ENCODE data around the gene SLC2A6.

The SLC2A6 gene

DNA sequence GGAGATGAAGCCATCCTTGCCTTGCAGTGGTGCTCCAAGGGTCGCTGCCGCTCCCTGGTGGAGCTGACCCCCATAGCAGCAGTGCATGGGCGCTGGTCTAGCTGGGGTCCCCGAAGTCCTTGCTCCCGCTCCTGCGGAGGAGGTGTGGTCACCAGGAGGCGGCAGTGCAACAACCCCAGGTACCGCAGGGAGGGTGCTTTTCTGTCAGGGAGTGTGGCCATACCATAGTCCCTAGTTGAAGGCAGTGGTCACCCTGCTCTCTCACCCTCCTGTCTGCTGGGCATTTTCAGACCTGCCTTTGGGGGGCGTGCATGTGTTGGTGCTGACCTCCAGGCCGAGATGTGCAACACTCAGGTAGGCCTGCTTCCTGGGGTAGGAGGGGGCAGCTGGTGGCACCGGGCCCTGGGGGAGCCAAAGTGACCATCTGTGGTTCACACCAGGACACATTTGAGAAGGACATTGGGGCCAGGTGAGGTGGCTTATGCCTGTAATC lies 45.5 kb downstream of the SLC2A6 start:
- DNase-seq, result no peak

DNA sequence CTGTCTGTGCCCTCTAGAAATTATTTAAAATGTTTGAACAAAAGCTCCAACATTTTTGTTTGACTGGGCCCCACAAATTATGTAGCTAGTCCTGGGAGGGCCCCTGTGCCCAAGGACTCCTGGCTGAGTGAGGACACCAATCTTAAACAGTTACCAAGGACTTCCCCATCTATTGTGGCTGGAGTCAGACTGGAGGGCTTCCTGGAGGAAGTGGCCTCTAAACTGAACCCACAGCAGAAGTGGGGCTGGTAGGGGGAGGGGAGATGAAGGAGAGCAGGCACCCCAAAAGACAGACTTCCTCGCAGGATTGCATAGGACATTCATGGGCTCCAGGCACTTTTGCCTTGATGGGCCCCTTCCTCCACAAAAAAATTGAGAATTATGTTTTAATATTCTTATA lies 48.7 kb downstream of the SLC2A6 start:
- DNase-seq, result no peak

DNA sequence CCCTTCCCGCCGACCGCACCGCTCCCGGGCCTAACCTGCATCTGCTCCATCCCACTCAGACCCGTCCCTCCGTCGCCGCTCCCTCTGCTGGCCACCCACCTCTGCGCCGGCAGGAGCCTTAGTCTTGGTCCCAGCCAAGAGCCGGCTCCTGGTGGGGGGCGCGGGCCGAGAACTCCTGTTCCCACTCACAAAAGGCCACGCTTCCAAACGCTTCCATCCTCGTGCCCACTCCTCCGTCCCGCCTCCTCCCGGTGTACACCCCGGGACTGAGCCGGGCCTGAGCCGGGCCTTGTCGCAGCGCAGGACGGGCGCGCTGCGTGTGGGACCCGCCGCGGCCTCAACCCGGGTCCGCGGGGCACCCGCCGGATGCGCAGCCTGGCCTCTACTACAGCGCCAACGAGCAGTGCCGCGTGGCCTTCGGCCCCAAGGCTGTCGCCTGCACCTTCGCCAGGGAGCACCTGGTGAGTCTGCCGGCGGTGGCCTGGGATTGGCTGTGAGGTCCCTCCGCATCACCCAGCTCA lies 49.2 kb downstream of the SLC2A6 start:
- no peak for DNase-seq

DNA sequence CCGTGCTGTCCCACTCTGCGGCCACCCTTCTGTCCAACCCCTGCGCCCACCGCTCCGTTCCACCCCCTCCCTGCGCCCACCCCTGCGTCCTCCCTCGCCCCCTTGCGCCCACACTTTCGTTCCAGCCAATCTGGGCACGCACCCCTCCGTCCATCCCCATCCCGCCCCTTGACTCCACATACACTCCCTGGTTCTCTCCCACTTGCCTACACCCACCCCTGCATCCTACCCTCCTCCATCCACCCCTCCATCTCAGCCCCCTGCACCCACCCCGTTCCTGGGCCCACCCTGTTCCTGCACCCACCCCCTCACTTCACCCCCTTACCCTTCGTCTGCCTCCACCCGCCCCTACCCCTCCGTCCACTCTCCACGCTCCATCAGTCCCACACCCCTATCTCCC lies 49.7 kb downstream of the SLC2A6 start:
- DNase-seq, result no peak

DNA sequence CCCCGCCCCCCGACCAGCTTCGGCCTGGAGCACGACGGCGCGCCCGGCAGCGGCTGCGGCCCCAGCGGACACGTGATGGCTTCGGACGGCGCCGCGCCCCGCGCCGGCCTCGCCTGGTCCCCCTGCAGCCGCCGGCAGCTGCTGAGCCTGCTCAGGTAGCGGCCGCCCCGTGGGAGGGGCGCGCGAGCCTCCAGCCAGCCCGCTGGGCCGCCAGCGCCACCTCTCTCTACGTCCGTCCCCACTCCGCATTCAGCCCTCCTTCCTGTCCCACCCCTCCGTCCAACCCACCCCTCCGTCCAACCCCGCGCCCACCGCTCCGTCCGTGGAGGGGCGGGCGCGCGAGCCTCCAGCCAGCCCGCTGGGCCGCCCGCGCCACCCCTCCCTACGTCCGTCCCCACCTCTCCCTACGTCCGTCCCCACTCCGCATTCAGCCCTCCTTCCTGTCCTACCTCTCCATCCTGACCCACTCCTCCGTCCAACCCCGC lies 50.2 kb downstream of the SLC2A6 start:
- no peak for DNase-seq

DNA sequence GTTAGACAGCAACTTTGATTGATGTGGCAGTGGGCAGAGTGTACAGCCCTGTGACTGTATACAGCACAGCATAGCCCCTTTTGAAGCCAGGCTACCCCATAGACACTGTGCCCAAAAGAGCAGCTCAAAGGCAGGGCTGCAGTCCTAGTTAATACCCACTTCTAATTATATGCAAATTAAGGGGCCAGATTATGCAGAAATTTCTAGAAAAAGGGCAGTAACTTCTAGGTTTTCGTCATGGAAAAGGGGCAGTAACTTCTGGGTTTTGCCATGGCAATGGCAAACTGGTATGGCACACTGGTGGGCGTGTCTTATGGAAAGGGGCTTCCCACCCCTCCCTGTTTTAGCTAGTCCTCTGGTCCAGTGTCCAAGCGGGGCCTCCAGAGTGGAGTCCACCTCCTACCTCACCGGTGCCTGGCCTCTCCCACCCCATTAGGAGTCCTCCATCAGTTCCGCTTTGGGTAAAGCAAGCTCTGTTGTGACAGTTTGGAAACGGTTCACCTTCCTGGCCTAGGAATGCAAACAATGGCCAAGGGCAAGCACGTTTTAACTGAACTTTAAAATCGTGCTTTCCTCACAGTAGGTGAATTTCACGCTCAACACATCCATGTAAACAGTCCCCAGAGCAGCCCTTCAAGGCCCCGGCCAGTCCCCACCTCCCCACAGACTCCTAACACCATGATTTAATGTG lies 51.1 kb downstream of the SLC2A6 start:
- DNase-seq, result no peak

DNA sequence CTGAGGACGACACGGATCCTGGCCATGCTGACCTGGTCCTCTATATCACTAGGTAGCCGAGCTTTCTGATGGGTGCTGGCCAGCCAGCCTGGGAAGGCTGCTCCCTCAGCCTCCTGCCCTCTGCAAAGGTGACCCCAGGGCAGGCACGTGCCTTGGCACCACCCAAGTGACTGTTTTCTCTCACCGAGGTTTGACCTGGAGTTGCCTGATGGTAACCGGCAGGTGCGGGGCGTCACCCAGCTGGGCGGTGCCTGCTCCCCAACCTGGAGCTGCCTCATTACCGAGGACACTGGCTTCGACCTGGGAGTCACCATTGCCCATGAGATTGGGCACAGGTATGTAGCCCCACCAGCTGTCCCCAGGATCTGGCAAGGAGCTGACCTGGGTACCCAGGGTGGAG lies 52.9 kb downstream of the SLC2A6 start:
- no peak for DNase-seq

DNA sequence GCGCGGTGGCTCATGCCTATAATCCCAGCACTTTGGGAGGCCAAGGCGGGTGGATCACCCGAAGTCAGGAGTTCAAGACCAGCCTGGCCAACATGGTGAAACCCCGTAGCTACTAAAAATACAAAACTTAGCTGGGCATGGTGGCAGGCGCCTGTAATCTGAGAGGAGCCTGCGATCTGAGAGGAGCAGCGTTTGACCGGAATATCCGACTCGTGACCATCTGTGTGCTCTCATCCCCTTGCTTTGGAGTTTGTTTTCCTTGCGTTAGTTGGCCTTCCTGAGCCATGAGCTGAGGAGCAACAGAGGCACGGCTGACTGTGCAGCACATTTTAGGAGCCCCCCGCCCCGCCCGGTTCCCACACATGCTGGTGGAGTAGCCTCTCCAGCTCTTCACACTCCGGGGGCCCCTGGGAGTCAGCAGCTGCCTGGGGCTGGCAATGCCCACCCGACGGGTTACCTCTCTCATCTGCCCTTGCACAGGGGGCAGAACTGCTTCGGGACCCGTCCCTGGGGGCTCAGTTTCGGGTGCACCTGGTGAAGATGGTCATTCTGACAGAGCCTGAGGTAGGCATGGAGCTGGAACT lies 53.8 kb downstream of the SLC2A6 start:
- DNase-seq, result no peak

DNA sequence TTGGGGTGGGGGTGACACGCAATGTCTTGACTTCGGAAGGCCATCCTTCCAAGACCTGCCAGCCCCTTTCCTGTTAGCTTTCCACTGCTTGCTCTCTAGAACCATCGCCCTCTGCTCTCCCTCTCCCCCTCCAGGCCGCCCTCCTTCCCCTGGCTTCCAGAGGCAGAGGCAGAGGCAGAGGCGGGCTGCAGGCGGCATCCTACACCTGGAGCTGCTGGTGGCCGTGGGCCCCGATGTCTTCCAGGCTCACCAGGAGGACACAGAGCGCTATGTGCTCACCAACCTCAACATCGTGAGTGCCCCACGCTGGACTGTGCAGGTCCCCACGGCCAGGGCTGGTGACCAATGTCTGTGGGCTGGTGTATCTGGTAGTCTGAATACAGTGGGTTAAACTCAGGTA lies 54.7 kb downstream of the SLC2A6 start:
- no peak for DNase-seq

DNA sequence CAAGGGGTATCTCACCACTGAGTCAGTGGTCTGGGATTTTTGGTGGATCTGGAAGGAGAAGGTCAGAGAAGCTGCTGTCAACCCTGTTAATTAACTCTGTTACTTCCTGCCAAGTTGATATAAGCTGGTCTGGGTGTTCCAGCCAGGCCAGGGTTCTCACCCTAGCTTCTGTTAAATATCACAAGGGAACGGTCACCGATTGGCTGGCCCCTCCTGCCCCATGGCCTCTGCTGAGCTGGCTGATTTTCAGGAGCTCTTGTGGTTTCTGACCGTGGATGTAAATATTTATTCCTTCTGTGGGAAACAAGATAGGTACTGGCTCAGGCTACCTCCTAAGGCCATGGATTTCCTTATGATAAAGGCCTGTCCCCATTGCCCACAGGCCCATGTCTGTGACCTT lies 55.7 kb downstream of the SLC2A6 start:
- DNase-seq, result no peak

DNA sequence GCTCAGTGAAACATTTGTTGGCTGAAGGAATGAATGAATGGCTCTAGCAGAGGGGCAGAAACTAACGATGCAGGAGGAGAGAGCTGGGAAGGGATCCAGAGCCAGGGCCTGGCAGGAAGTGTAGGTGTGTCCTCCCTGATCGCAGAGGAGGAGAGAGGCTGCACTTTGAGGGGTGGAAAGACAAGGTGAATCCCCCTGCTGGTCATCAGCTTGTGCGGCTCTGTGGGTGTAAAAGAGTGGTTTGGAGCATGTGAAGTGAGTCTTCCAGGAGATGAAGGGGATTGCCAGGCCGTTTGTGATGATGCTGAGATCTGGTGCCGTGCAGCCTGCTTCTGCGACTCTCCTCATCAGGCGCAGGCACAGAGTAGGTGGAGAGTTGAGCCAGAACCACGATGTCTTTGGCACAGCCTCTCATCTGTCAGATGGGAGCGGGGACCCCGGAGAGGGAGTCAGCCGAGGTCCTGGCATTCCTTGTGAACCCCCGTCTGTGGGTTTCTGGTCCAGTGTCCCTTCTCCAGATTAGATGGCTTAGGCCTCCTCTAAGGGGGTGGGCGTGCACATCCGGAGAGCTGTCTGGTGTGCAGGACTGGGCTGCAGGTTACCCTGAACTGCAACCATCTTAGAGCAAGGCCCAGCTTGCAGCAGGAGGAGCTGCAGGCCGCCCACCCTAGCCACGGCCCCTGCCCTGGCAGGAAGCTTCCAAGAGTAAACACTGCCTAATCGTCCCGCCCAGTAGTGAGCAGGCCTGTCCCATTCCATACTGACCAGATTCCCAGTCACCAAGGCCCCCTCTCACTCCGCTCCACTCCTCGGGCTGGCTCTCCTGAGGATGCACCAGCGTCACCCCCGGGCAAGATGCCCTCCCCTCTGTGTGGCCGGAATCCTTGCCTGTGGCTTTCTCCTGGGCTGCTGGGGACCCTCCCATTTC lies 57.0 kb downstream of the SLC2A6 start, which contains the start of gene ADAMTS13:
TSS of gene ADAMTS13 (plus strand) at position 753 of the 928 bp plus-strand sequence. CDS start at position 830, 77 bp downstream.
- DNase-seq, result no peak
